ENCODE results near the gene TMEM269. TPM values are rescaled to one million over a fixed set of nuclear protein-coding genes. Genes with fewer than 3 reads are reported as not detected.

Gene TMEM269
- polyA plus RNA-seq, 1 donor, result 0.10 TPM

GRCh38 chr1:42835422-42835821, 50.6 kb downstream of the TMEM269 start:
- peaks cover 17% of the 10 kb centered on the region for H3K36me3 ChIP-seq (ENCODE audit: control insufficient read depth, insufficient read depth, low read length)
- H3K27ac ChIP-seq (ENCODE audit: low read length), result no peak overlapping the region
- no peaks in the 10 kb centered on the region for H3K4me1 ChIP-seq (ENCODE audit: control insufficient read depth, insufficient read depth, low read length)
- H3K9me3 ChIP-seq (ENCODE audit: control insufficient read depth, low read depth, low read length), result no peaks in the 10 kb centered on the region
- no peak for DNase-seq
- WGBS (ENCODE audit: insufficient coverage, low lambda C conversion rate), result no CpG with 5 or more reads among the region's 2 CpGs
- no peak overlapping the region for H3K4me3 ChIP-seq (ENCODE audit: low read length)
- no peaks in the 10 kb centered on the region for H3K27me3 ChIP-seq (ENCODE audit: control insufficient read depth, insufficient read depth, low read length)

- Histone ChIP-seq H3K4me1 (ENCODE audit: control insufficient read depth, insufficient read depth, low read length) (no peaks in the 10 kb centered on the region), H3K36me3 (ENCODE audit: control insufficient read depth, insufficient read depth, low read length) (peaks cover 26% of the 10 kb centered on the region), H3K27me3 (ENCODE audit: control insufficient read depth, insufficient read depth, low read length) (no peaks in the 10 kb centered on the region), H3K27ac (ENCODE audit: low read length) (no peak overlapping the region), H3K9me3 (ENCODE audit: control insufficient read depth, low read depth, low read length) (no peaks in the 10 kb centered on the region), H3K4me3 (ENCODE audit: low read length) (no peak overlapping the region)
- no peak for DNase-seq
- WGBS (ENCODE audit: insufficient coverage, low lambda C conversion rate), result no CpG with 5 or more reads among the region's 3 CpGs
These were observed 52.9 kb downstream of the TMEM269 start for GRCh38 chr1:42837709-42838108.

DNA sequence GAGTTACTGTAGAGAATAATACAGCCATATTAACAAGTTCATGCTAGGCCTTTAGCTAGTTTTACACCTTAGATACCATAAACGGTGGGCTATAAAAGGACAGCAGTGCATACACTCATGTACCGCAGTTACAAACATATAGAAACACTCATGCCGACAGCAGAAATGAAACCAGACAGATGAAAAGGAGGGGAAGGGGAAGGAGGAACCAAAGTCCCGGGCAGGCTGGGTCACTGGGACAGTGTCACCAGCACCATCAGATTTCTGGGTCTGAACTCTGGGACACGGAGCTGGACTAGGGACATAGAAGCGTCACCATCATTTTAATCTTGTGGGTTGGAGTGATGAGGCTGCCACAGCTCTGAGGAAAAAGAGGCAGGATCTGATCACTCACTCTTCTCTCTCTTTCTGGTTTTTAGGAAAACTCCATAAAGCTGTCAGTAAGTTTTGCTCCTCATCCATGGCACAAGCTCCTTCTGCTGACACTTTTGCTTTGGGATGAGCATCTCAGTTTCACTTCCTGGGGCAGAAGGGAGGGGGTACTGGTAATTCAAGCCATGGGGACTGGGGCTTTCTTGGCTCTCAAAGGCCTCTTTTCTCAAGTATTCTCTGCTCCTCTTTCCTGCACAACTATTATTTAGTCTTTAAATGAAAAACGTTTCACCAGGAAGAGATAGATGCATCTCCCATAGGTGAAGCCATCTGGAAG, 53.8 kb downstream of the TMEM269 start:
- Histone ChIP-seq H3K9me3 (ENCODE audit: control insufficient read depth, low read depth, low read length) (no peaks in the 10 kb centered on the region), H3K4me1 (ENCODE audit: control insufficient read depth, insufficient read depth, low read length) (no peaks in the 10 kb centered on the region), H3K27me3 (ENCODE audit: control insufficient read depth, insufficient read depth, low read length) (no peaks in the 10 kb centered on the region), H3K36me3 (ENCODE audit: control insufficient read depth, insufficient read depth, low read length) (peaks cover 29% of the 10 kb centered on the region), H3K27ac (ENCODE audit: low read length) (no peak overlapping the region), H3K4me3 (ENCODE audit: low read length) (no peak overlapping the region)
- DNase-seq, result no peak
- 100% methylated on average over 2 of the region's 7 CpGs for WGBS (ENCODE audit: insufficient coverage, low lambda C conversion rate)

DNA sequence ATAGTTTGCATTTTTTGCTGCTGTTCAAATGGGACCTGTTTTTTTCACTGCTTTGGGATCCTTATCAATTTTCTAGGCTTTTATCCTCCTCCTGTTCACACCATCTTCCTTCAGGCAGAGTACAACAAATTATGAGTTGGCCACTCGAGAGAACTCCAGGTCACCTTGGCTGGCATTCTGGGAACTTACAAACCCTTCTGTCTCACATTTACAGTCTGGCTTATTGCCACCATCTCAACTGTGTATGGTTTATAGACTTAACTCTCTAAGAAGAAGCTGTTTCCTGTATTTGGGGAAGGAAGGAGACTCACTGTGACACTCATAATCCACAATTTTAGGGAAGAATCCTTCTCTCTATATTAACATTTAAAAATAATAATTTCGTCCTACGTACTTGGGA, 56.2 kb downstream of the TMEM269 start:
- no peaks in the 10 kb centered on the region for H3K9me3 ChIP-seq (ENCODE audit: control insufficient read depth, low read depth, low read length)
- WGBS (ENCODE audit: insufficient coverage, low lambda C conversion rate), result no CpG with 5 or more reads among the region's 3 CpGs
- no peaks in the 10 kb centered on the region for H3K4me1 ChIP-seq (ENCODE audit: control insufficient read depth, insufficient read depth, low read length)
- no peak overlapping the region for H3K27ac ChIP-seq (ENCODE audit: low read length)
- H3K27me3 ChIP-seq (ENCODE audit: control insufficient read depth, insufficient read depth, low read length), result no peaks in the 10 kb centered on the region
- peaks cover 18% of the 10 kb centered on the region for H3K36me3 ChIP-seq (ENCODE audit: control insufficient read depth, insufficient read depth, low read length)
- no peak overlapping the region for H3K4me3 ChIP-seq (ENCODE audit: low read length)
- no peak for DNase-seq

DNA sequence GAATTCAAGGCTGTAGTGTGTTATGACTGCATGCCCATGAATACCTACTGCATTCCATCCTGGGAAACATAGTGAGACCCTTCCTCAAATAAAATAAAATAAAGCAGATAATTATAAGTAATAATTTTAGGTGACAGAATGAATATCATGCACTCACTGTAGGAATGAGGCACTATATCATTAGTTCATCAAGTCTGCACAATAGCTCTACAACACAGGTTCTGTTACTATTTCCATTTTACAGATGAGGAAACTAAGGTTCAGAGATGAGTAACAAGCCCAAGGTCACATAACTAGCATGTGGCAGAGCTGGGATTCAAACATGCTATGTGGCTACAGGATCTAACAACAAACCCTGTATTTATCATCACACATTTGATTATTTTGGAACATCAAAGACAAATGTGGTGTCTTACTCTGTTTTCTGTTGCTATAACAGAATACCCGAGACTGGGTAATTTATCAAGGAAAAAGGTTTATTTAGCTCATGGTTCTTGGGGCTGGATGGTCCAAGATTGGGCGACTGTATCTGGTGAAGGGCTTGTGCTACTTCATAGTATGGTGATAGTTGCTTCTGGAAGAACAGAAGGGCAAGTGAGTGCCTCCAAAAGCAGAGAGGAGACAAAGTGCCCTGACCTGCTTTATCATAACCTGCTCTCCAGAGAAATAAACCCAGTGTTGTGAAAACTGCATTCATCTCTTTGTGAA, 56.8 kb downstream of the TMEM269 start:
- Histone ChIP-seq H3K4me1 (ENCODE audit: control insufficient read depth, insufficient read depth, low read length) (no peaks in the 10 kb centered on the region), H3K27ac (ENCODE audit: low read length) (no peak overlapping the region), H3K4me3 (ENCODE audit: low read length) (no peak overlapping the region), H3K36me3 (ENCODE audit: control insufficient read depth, insufficient read depth, low read length) (peaks cover 18% of the 10 kb centered on the region), H3K9me3 (ENCODE audit: control insufficient read depth, low read depth, low read length) (no peaks in the 10 kb centered on the region), H3K27me3 (ENCODE audit: control insufficient read depth, insufficient read depth, low read length) (no peaks in the 10 kb centered on the region)
- 100% methylated on average over 1 of the region's 2 CpGs for WGBS (ENCODE audit: insufficient coverage, low lambda C conversion rate)
- DNase-seq, result no peak

DNA sequence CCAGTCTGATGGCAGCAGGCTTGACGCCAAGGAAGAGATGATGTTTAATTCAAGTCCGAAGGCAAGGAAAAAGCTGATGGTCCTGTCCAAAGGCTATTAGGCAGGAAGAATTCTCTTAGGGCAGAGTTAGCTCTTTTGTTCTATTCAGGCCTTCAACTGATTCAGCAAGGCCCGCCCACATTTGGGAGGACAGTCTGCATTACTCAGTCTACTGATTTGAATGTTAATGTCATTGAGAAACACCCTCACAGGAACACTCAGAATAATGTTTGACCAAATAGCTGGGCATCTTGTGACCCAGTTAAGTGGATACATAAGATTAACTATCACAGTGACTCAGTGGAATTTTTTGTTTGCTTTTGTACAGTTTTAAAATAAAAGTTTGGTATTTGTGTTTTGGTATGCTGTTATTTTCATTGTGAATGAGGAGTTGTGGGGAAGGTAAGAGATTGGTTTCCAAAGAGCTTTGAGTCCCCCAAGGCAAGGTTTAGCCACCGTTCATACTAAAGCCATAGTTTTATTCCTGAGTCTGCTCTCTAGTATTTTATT, 59.9 kb downstream of the TMEM269 start:
- 100% methylated on average over 1 of the region's 4 CpGs for WGBS (ENCODE audit: insufficient coverage, low lambda C conversion rate)
- Histone ChIP-seq H3K36me3 (ENCODE audit: control insufficient read depth, insufficient read depth, low read length) (peaks cover 18% of the 10 kb centered on the region), H3K27ac (ENCODE audit: low read length) (no peak overlapping the region), H3K9me3 (ENCODE audit: control insufficient read depth, low read depth, low read length) (no peaks in the 10 kb centered on the region), H3K4me3 (ENCODE audit: low read length) (no peak overlapping the region), H3K27me3 (ENCODE audit: control insufficient read depth, insufficient read depth, low read length) (no peaks in the 10 kb centered on the region), H3K4me1 (ENCODE audit: control insufficient read depth, insufficient read depth, low read length) (peaks cover 4% of the 10 kb centered on the region)
- DNase-seq, result no peak

DNA sequence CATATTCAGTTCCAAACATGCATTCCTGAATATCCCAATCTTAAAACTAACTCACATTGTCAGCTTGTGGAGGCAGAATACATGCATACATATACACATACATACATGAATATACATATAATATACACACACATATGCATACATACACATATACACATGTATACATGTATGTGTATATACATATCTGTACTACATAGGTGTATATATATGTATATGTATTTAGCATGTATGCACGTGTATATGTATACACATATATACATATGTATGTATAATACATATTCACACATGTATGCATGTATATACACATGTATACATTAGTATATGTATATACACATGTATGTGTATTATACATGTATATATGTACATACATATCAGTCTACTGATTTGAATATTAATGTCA, 60.4 kb downstream of the TMEM269 start:
- WGBS (ENCODE audit: insufficient coverage, low lambda C conversion rate), result 60% methylated on average over 1 of the region's 1 CpG
- H3K36me3 ChIP-seq (ENCODE audit: control insufficient read depth, insufficient read depth, low read length), result peaks cover 20% of the 10 kb centered on the region
- no peak for DNase-seq
- H3K27ac ChIP-seq (ENCODE audit: low read length), result no peak overlapping the region
- H3K9me3 ChIP-seq (ENCODE audit: control insufficient read depth, low read depth, low read length), result no peaks in the 10 kb centered on the region
- H3K27me3 ChIP-seq (ENCODE audit: control insufficient read depth, insufficient read depth, low read length), result no peaks in the 10 kb centered on the region
- H3K4me3 ChIP-seq (ENCODE audit: low read length), result no peak overlapping the region
- peaks cover 4% of the 10 kb centered on the region for H3K4me1 ChIP-seq (ENCODE audit: control insufficient read depth, insufficient read depth, low read length)

- no CpG with 5 or more reads among the region's 10 CpGs for WGBS (ENCODE audit: insufficient coverage, low lambda C conversion rate)
- no peaks in the 10 kb centered on the region for H3K27me3 ChIP-seq (ENCODE audit: control insufficient read depth, insufficient read depth, low read length)
- H3K27ac ChIP-seq (ENCODE audit: low read length), result no peak overlapping the region
- no peak for DNase-seq
- peak overlapping the region; percentile 82 for H3K4me3 ChIP-seq (ENCODE audit: low read length)
- peaks cover 21% of the 10 kb centered on the region for H3K36me3 ChIP-seq (ENCODE audit: control insufficient read depth, insufficient read depth, low read length)
- H3K9me3 ChIP-seq (ENCODE audit: control insufficient read depth, low read depth, low read length), result no peaks in the 10 kb centered on the region
- peaks cover 4% of the 10 kb centered on the region for H3K4me1 ChIP-seq (ENCODE audit: control insufficient read depth, insufficient read depth, low read length)
These were observed 61.1 kb downstream of the TMEM269 start for GRCh38 chr1:42845866-42846256.

- no CpG with 5 or more reads among the region's 50 CpGs for WGBS (ENCODE audit: insufficient coverage, low lambda C conversion rate)
- Histone ChIP-seq H3K27ac (ENCODE audit: low read length) (peak within 1 kb of the TSS; percentile 2), H3K4me3 (ENCODE audit: low read length) (peak within 1 kb of the TSS; percentile 82), H3K9me3 (ENCODE audit: control insufficient read depth, low read depth, low read length) (peaks cover 2% of the 10 kb centered on the region), H3K27me3 (ENCODE audit: control insufficient read depth, insufficient read depth, low read length) (no peaks in the 10 kb centered on the region), H3K4me1 (ENCODE audit: control insufficient read depth, insufficient read depth, low read length) (peaks cover 4% of the 10 kb centered on the region), H3K36me3 (ENCODE audit: control insufficient read depth, insufficient read depth, low read length) (peaks cover 21% of the 10 kb centered on the region)
- DNase-seq, result peak; percentile 96 to 98
These were observed 61.7 kb downstream of the TMEM269 start, which contains the start of gene ZNF691 for GRCh38 chr1:42846257-42847110. TSS of gene ZNF691 (plus strand) at chr1:42846613. CDS start at chr1:42849659, 3,046 bp downstream.

GRCh38 chr1:42847111-42847595, 62.4 kb downstream of the TMEM269 start:
- Histone ChIP-seq H3K9me3 (ENCODE audit: control insufficient read depth, low read depth, low read length) (peaks cover 2% of the 10 kb centered on the region), H3K27ac (ENCODE audit: low read length) (peak overlapping the region; percentile 2), H3K27me3 (ENCODE audit: control insufficient read depth, insufficient read depth, low read length) (no peaks in the 10 kb centered on the region), H3K4me3 (ENCODE audit: low read length) (peak overlapping the region; percentile 82), H3K4me1 (ENCODE audit: control insufficient read depth, insufficient read depth, low read length) (peaks cover 4% of the 10 kb centered on the region), H3K36me3 (ENCODE audit: control insufficient read depth, insufficient read depth, low read length) (peaks cover 26% of the 10 kb centered on the region)
- WGBS (ENCODE audit: insufficient coverage, low lambda C conversion rate), result 47% methylated on average over 2 of the region's 6 CpGs
- DNase-seq, result no peak

Data from large intestine (tissue), 3 donors.